ENCODE data around the gene PRKX.
"Not testable (repeated sequence)": the region's sequence is repeated elsewhere in the genome, so short reads cannot be mapped to it uniquely, and the experiment has no call there.

PRKX gene

GRCh38 chrX:3713225-3713936 is at the start of gene PRKX:
Gene PRKX (minus strand): TSS chrX:3713649. CDS start chrX:3713253, 396 bp downstream.
- DNase-seq: no peak

DNA sequence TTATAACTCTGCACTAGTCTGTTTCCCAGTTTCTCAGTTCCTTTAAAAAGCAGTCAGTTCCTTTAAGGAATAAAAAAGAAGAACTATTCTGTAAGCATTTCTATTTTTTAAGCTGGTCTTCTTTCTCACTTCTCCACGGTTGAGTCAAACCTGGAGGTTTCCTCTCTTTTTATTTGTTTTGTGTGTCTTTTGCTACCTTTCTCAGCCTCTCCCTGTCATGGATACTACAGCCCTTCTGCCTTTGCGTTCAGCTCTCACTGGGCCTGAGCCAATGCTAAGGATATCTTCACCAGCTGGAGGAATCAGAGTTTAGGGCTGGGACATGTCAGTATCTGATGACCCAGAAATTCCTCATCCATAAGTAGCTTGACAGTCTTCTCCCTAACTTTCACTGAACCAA is 49.7 kb upstream of the PRKX start:
- DNase-seq: no peak

- DNase-seq: no peak
Observed at GRCh38 chrX:3757510-3758025, 44.1 kb upstream of the PRKX start.

DNA sequence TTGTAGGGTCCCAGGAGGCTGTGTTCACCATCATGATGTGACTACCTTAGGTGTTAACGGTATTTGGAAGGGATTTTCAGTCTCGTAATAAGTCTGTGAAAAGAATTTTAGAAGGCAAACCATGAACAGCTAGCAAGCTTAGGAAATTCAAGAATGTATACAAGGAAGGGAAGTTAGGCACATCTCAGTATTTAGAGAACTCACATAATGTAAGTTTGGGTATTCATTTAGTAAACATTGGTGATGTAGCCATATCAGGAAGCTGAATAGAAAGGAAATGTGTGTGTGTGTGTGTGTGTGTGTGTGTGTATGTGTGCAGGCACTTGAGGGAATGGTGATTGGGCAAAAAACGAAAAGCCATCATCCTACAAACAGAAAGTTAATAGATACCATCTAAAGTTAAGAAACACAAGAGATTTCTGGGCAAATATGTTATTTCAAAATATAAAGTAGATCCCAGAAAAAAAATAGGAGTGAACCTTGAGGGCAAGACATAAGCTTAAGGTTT is 34.7 kb upstream of the PRKX start:
- DNase-seq: no peak

GRCh38 chrX:3743801-3744439 is 30.5 kb upstream of the PRKX start:
- DNase-seq: no peak

DNA sequence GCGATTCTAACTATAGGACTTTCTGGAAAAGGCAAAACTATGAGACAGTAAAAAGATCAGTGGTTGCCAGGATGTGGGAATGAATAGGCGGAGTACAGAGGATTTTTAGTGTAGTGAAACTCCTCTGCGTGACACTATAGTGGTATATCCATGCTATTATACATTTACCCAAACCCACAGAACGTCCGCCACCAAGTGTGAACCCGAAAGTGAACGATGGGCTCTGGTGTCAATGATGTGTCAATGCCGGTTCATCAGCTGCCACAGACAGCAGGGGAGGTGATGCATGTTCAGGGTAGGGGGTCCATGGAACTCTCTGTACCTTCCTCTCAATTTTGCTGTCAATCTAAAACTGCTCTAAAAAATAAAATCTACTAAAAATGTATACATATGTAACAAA is 27.5 kb upstream of the PRKX start:
- DNase-seq: not testable (repeated sequence)

DNA sequence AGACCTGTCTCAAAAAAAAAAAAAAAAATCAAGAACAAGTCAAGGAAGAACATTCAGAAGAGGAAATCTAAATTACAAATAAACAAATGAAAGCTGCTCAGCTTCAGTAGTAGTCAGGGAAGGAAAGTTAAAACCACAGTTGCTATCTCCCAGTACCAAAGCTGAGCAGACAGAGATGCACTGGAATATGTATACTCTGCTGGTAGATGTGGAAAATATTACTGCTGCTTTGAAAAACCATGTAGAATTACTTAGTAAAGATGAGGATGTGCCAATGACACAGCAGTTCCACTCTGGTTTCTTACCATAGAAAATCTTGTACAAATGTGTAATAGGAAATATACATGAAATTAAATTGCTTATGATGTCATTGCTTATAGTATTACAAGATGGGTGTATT is 25.1 kb upstream of the PRKX start:
- no peak for DNase-seq

DNA sequence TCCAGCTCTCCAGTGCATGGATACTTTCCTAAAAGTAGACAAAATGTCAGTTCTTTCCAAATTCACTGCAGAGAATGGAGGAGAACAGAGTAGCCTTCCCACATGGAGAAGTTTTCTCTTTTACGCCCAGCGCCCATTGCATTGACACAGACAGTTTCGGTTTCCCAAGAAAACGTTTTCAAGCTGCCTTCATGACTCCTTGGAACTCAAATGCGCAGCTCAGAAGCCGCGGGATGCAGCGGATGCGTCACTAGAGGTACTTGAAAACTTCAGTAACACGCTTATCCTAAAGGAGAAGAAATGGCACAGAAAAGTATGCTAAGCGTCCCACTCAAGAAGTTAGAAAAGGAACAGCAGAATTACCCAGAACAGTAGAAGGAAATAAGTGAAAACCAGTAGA is 23.1 kb upstream of the PRKX start:
- not testable (repeated sequence) for DNase-seq

- not testable (repeated sequence) for DNase-seq
Observed at GRCh38 chrX:3735891-3736290, 22.4 kb upstream of the PRKX start.

GRCh38 chrX:3734456-3734855 is 21.0 kb upstream of the PRKX start:
- DNase-seq: not testable (repeated sequence)

DNA sequence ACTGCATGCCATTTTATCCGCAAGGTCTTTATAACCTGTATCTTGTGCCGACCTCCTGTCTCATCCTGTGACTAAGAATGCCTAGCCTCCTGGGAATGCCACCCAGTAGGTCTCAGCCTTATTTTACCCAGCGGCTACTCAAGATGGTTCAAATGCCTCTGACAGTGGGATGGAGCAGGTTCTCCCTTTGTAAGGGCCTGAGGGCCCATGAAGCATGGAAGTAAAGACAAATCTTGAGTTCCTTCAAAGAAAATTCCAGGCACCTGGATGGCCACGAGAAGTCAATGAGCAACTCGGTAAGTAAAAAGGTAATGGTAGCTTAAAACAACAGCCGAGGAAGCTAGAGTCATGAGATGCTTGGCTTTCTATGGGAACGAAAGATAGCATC is 19.6 kb upstream of the PRKX start:
- DNase-seq: no peak

DNA sequence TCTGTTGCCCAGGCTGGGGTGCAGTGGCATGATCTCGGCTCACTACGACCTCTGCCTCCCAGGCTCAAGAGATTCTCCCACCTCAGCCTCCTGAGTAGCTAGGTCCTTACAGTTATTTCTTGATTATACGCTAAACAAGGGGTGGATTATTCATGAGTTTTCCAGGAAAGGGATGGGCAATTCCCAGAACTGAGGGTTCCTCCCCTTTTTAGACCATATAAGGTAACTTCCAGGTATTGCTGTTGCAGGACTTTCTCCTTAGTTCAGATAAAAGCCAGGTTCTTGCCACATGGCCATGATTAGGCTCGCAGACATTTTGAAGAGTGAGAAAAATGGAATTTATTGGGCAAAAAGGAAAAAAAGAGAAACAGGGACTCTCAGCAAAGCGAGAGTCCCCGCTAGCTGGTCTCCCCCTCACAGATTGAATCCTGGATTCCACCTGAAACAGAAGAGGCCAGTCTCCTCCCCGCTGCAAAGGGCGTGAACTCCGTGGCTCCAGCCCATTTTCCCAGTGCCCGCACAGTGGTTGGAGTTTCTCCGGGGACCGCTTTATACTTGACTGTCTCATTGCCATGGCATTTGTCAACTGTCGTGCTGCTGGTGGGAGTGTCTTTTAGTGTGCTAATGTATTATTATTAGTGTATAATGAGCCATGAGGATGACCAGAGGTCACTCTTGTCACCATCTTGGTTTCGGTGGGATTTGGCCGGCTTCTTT is 19.0 kb upstream of the PRKX start:
- not testable (repeated sequence) for DNase-seq

- DNase-seq: peak; percentile 6
Observed at GRCh38 chrX:3728454-3728853, 15.0 kb upstream of the PRKX start.

GRCh38 chrX:3723460-3723859 is 10.0 kb upstream of the PRKX start:
- DNase-seq: not testable (repeated sequence)

- DNase-seq: no peak
Observed at GRCh38 chrX:3717742-3718420, 4.4 kb upstream of the PRKX start.

DNA sequence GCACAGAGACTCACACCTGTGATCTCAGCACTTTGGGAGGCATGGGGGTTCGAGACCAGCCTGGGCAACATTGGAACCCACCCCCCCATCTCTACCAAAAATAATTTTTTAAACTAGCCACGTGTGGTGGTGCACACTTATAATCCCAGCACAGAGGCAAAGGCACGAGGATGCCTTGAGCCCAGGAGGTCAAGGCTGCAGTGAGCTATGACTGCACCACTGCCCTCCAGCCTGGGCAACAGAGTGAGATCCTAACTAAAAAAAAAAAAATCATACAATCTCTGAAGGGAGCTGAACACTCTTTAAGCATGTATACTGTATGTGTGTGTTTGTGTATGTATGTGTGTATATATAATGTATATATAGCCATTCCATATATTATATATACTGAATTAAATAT is 2.5 kb upstream of the PRKX start:
- no peak for DNase-seq

GRCh38 chrX:3714706-3715479 is 1.4 kb upstream of the PRKX start:
- DNase-seq: not testable (repeated sequence)

DNA sequence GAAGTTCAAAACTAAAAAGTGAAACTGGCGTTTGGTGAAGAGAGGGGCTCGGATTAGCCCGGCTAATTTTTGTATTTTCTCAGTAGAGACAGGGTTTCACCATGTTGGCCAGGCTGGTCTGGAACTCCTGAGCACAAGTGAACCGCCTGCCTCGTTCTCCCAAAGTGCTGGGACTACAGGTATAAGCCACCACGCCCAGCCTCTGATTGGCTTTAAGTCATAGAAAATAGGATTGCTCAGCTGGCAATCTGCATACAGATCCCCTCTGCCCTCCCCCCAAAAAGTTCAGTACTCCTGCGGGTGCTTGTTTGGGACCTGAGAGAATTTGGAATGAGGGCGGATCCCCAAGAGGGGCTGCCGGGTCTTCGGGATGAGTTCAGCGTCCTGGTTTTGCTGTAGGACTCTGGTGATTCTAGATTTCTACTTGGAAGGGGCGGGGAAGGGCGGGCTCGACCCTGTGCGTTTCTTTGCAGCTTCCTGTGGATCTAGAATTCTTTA is 537 bp upstream of the PRKX start:
- no peak for DNase-seq

DNA sequence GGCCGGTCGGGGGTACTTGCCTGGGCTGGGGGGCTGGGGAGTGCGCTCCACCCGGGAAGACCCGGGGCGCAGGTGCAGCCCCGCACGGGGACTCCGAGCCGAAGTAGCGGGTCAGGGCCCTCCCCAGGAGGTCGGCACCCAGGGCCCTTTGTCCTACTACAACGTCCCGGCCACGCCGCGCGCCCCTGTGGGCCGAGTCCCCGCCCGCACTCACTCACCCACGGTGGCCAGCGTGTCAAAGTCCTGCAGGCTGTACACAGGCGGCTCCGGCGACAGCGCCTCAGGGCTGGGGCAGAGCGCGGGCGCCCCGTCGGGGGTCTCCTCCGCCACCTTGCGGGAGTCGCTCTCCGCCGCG is 602 bp downstream of the PRKX start:
- DNase-seq: no peak

- no peak for DNase-seq
Observed at GRCh38 chrX:3712051-3712869, 1.2 kb downstream of the PRKX start.

- DNase-seq: no peak
Observed at GRCh38 chrX:3711331-3711917, 2.0 kb downstream of the PRKX start.
